Measurements from ENCODE around the gene KRTAP9-9.
"Not testable (repeated sequence)": the region's sequence is repeated elsewhere in the genome, so short reads cannot be mapped to it uniquely, and the experiment has no call there.

KRTAP9-9 gene

GRCh38 chr17:41267711-41268110, 12.5 kb downstream of the KRTAP9-9 start:
- no peak for DNase-seq

GRCh38 chr17:41271323-41271722, 16.1 kb downstream of the KRTAP9-9 start:
- DNase-seq: not testable (repeated sequence)

GRCh38 chr17:41271858-41272257, 16.7 kb downstream of the KRTAP9-9 start:
- DNase-seq: no peak

- not testable (repeated sequence) for DNase-seq
Observed at GRCh38 chr17:41275648-41276190, 20.5 kb downstream of the KRTAP9-9 start, which contains the start of gene KRTAP9-7. Gene KRTAP9-7, plus strand, starts transcription at chr17:41275698. Its CDS starts 0 bp downstream, at chr17:41275698.

GRCh38 chr17:41278176-41278955, 23.2 kb downstream of the KRTAP9-9 start:
- no peak for DNase-seq

GRCh38 chr17:41284043-41284442, 28.9 kb downstream of the KRTAP9-9 start:
- no peak for DNase-seq

- no peak for DNase-seq
Observed at GRCh38 chr17:41284546-41284945, 29.4 kb downstream of the KRTAP9-9 start.

- no peak for DNase-seq
Observed at GRCh38 chr17:41287050-41287449, 31.9 kb downstream of the KRTAP9-9 start.

GRCh38 chr17:41294016-41294415, 38.8 kb downstream of the KRTAP9-9 start:
- DNase-seq: no peak

GRCh38 chr17:41296846-41297245, 41.7 kb downstream of the KRTAP9-9 start:
- no peak for DNase-seq

GRCh38 chr17:41298458-41299135, 43.4 kb downstream of the KRTAP9-9 start:
- no peak for DNase-seq

GRCh38 chr17:41301204-41301790, 46.1 kb downstream of the KRTAP9-9 start:
- no peak for DNase-seq

- DNase-seq: no peak
Observed at GRCh38 chr17:41301916-41302901, 47.0 kb downstream of the KRTAP9-9 start, which contains the start of gene KRTAP29-1. Gene KRTAP29-1, minus strand, starts transcription at chr17:41302851. Its CDS starts 0 bp downstream, at chr17:41302851.

GRCh38 chr17:41302981-41303380, 47.8 kb downstream of the KRTAP9-9 start:
- DNase-seq: no peak

- no peak for DNase-seq
Observed at GRCh38 chr17:41304091-41304490, 48.9 kb downstream of the KRTAP9-9 start.
